SJSA1 (cell line): ENCODE data around the gene ARR3. TPM values are rescaled to one million over a fixed set of nuclear protein-coding genes. Genes with fewer than 3 reads are reported as not detected.
A peak's percentile ranks its signal among the peaks of the same experiment; 100 is the strongest.
"Not testable (repeated sequence)": the region's sequence is repeated elsewhere in the genome, so short reads cannot be mapped to it uniquely, and the experiment has no call there.

Experiments used
- DNase-seq, 2 experiments: peaks; one replicate each; pipeline ENCODE4 v3.0.0-alpha.2; 2015 to 2020; ENCODE audit warnings: low spot score in 2 of 2, low read depth in 1 of 2
- H3K27ac ChIP-seq: fragments of 250-450 bp; sonication (Bioruptor Pico); 2 replicates; pipeline ENCODE4 v1.5.1; 2020; ENCODE audit warnings: mild to moderate bottlenecking, moderate library complexity
- H3K27me3 ChIP-seq: fragments of 250-450 bp; sonication (Bioruptor Pico); replicated peaks from 2 replicates; pipeline ENCODE4 v1.5.1; 2020; ENCODE audit warnings: mild to moderate bottlenecking, moderate library complexity
- H3K36me3 ChIP-seq: fragments of 250-450 bp; sonication (Bioruptor Pico); 2 replicates; pipeline ENCODE4 v1.5.1; 2020; ENCODE audit warnings: mild to moderate bottlenecking
- H3K4me1 ChIP-seq: fragments of 250-450 bp; sonication (Bioruptor Pico); replicated peaks from 2 replicates; pipeline ENCODE4 v1.6.1; 2021; ENCODE audit warnings: mild to moderate bottlenecking
- H3K4me3 ChIP-seq: fragments of 250-450 bp; sonication (Bioruptor Pico); 2 replicates; pipeline ENCODE4 v1.5.1; 2020; ENCODE audit warnings: mild to moderate bottlenecking
- H3K9me3 ChIP-seq: fragments of 250-450 bp; sonication (Bioruptor Pico); replicated peaks from 2 replicates; pipeline ENCODE4 v1.5.1; 2020; ENCODE audit warnings: mild to moderate bottlenecking
- total RNA-seq: library from RNA; depleted of rRNA; stranded (reverse); fragments of >200 nt; shearing (Covaris generic); gene quantifications from 2 replicates; pipeline ENCODE4 v1.2.3, GENCODE V29; 2014; rRNA removed

ARR3 gene
- total RNA-seq, 1 experiment from 2014 or later, result not detected

DNA sequence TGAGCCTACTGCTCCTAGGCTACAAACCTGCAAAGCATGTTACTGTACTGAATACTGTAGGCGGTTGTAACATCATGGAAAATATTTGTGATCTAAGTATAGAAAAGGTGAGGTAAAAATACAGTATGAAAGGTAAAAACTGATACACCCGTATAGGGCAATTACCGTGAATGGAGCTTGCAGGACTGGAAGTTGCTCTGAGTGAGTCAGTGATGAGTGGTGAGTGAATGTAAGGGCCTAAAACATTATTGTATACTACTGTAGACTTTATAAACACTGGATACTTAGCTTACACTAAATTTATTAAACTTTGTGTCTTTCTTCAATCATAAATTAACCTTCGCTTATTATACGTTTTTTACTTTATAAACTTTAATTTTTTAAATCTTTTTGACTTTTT is 25.5 kb downstream of the ARR3 start:
- no peak for DNase-seq
- Histone ChIP-seq H3K9me3 (no peaks in the 10 kb centered on the region), H3K4me3 (no peak overlapping the region), H3K36me3 (peaks cover 37% of the 10 kb centered on the region), H3K27me3 (no peaks in the 10 kb centered on the region), H3K27ac (no peak overlapping the region), H3K4me1 (peaks cover 5% of the 10 kb centered on the region; the same call in 1 of the 2 replicates)

GRCh38 chrX:70301716-70302115 is 33.6 kb downstream of the ARR3 start:
- 0 out of 2 replicates have a peak overlapping the region, but pooled peaks have one; percentile 11 for H3K27ac ChIP-seq
- DNase-seq, result no peak

GRCh38 chrX:70313503-70313902 is 45.4 kb downstream of the ARR3 start:
- Histone ChIP-seq H3K27me3 (no peaks in the 10 kb centered on the region), H3K36me3 (peaks cover 29% of the 10 kb centered on the region), H3K27ac (no peak overlapping the region), H3K9me3 (no peaks in the 10 kb centered on the region), H3K4me1 (no peaks in the 10 kb centered on the region), H3K4me3 (no peak overlapping the region)
- no peak for DNase-seq

More at GRCh38 chrX:70301716-70302115, 33.6 kb downstream of the ARR3 start:
- Histone ChIP-seq H3K9me3 (no peaks in the 10 kb centered on the region), H3K36me3 (peaks cover 62% of the 10 kb centered on the region), H3K4me1 (no peaks in the 10 kb centered on the region), H3K4me3 (no peak overlapping the region), H3K27me3 (no peaks in the 10 kb centered on the region)

DNA sequence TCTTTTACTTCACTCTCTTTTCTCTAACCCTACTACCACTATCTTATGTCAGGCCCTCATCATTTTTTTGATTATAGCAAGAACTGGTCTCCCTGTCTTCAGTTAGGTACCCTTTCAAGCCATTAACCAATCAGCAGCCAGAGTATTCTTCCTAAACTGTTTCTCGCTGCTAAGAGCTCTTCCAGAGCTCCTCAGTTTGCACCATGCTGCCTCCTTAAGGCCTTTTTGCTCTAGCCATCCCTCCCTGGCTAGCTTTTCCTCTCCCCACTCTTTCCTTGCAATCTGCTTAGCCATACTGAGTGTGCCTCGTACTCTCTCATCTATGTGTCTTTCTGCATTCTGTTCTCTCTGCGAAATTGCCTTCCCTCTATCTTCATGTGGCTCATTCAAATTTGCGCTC is 54.6 kb downstream of the ARR3 start:
- Histone ChIP-seq H3K36me3 (peaks cover 14% of the 10 kb centered on the region), H3K4me3 (no peak overlapping the region), H3K9me3 (no peaks in the 10 kb centered on the region), H3K4me1 (no peaks in the 10 kb centered on the region), H3K27me3 (no peaks in the 10 kb centered on the region), H3K27ac (no peak overlapping the region)
- DNase-seq, result no peak

DNA sequence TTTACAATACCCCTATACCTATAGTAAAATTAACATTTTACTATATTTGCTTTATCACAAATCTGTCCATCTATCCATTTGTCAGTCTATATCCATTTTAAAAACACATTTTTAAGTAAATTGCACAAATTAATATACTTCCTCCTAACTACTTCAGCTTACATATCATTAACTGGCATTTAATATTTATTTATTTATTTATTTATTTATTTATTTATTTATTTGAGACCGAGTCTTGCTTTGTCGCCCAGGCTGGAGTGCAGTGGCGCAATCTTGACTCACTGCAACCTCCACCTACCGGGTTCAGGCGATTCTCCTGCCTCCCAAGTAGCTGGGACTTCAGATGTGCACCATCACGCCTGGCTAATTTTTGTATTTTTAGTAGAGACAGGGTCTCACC is 55.5 kb downstream of the ARR3 start:
- peaks cover 15% of the 10 kb centered on the region for H3K36me3 ChIP-seq
- H3K27ac ChIP-seq, H3K9me3 ChIP-seq, DNase-seq, H3K4me3 ChIP-seq, H3K27me3 ChIP-seq, H3K4me1 ChIP-seq: not testable (repeated sequence)

- Histone ChIP-seq H3K27me3 (no peaks in the 10 kb centered on the region), H3K4me3 (no peak overlapping the region), H3K9me3 (no peaks in the 10 kb centered on the region), H3K27ac (no peak overlapping the region), H3K36me3 (peaks cover 21% of the 10 kb centered on the region), H3K4me1 (no peaks in the 10 kb centered on the region)
- no peak for DNase-seq
These were observed 56.2 kb downstream of the ARR3 start for GRCh38 chrX:70324326-70324725.

DNA sequence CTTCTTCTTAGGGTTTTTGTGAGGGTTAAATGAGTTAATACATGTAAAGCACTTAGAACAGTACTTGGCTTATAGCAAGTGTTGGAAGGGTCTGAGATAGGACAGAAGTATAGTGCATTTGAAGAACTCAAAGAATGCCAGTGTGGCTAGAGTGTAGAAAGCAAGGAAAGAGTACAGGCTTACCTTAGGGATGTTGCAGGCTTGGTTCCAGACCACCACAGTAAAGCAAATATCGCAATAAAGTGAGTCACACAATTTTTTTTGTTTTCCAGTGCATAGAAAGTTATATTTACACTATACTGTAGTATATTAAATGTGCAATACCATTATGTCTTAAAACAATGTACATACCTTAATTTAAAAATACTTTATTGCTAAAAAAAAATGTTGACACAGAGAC is 63.0 kb downstream of the ARR3 start:
- Histone ChIP-seq H3K9me3 (no peaks in the 10 kb centered on the region), H3K27me3 (no peaks in the 10 kb centered on the region), H3K27ac (no peak overlapping the region), H3K4me3 (no peak overlapping the region), H3K4me1 (no peaks in the 10 kb centered on the region), H3K36me3 (peaks cover 63% of the 10 kb centered on the region)
- no peak for DNase-seq

Other genes with a start within 250 kb of the ARR3 start
- gene AWAT2, start 218.4 kb upstream of the ARR3 start, total RNA-seq, result not detected in 2 replicates
- gene OTUD6A, start 205.9 kb upstream of the ARR3 start, total RNA-seq, result not detected in 2 replicates
- 42.1 and 45.4 TPM in 2 replicates for gene IGBP1, start 134.9 kb upstream of the ARR3 start, total RNA-seq
- gene DGAT2L6, start 90.9 kb upstream of the ARR3 start, total RNA-seq, result not detected in 2 replicates
- not detected in 2 replicates for gene AWAT1, start 33.7 kb upstream of the ARR3 start, total RNA-seq
- not detected in 2 replicates for gene P2RY4, start 8.1 kb upstream of the ARR3 start, total RNA-seq
- gene RAB41, start 13.8 kb downstream of the ARR3 start, total RNA-seq, result not detected in 2 replicates
- 70.9 and 85.6 TPM in 2 replicates for gene PDZD11, start 21.6 kb downstream of the ARR3 start, total RNA-seq
- gene KIF4A, start 21.8 kb downstream of the ARR3 start, total RNA-seq, result 56.3 and 66.2 TPM in 2 replicates
- 0.05 TPM in 1 of 2 replicates, not detected in the other for gene GDPD2, start 155.0 kb downstream of the ARR3 start, total RNA-seq
- 16.6 and 19.4 TPM in 2 replicates for gene DLG3, start 176.5 kb downstream of the ARR3 start, total RNA-seq